ENCODE measurements around the gene SP6. TPM values are rescaled to one million over a fixed set of nuclear protein-coding genes. Genes with fewer than 3 reads are reported as not detected.
A peak's percentile ranks its signal among the peaks of the same experiment; 100 is the strongest.

SP6 gene
- total and polyA plus RNA-seq, 2 experiments from 2014 or later: 1.3 to 1.7 TPM

GRCh38 chr17:47845716-47846075 lies 5.3 kb downstream of the SP6 start:
- no peaks in the 10 kb centered on the region for H3K9me2 ChIP-seq (replicated peaks; ENCODE audit: insufficient read depth)
- H3K9me3 ChIP-seq (ENCODE audit: low read depth): no peaks in the 10 kb centered on the region
- peaks cover 38% of the 10 kb centered on the region for H3K4me1 ChIP-seq (ENCODE audit: insufficient read depth)
- no peak overlapping the region for H2AFZ ChIP-seq
- H4K20me1 ChIP-seq (ENCODE audit: insufficient read depth, poor library complexity, severe bottlenecking): no peaks in the 10 kb centered on the region
- DNase-seq (ENCODE audit: low spot score): no peak
- H3K27ac ChIP-seq: no peak overlapping the region
- H3K4me2 ChIP-seq: no peak overlapping the region
- no peak overlapping the region for H3K4me3 ChIP-seq
- H3K79me2 ChIP-seq: peaks cover 2% of the 10 kb centered on the region
- TF ChIP-seq EZH2phosphoT487 (IDR thresholded peaks at IDR 0.05; ENCODE audit: low read depth, severe bottlenecking, unreplicated experiment): no peak
- WGBS (ENCODE audit: low lambda C conversion rate, missing lambda C conversion rate): 45% methylated on average over 3 of the region's 3 CpGs
- no peaks in the 10 kb centered on the region for H3K36me3 ChIP-seq (replicated peaks; ENCODE audit: insufficient read depth, low read depth)
- H3K27me3 ChIP-seq: peaks cover 47% of the 10 kb centered on the region

GRCh38 chr17:47844814-47845715 lies 5.9 kb downstream of the SP6 start:
- H3K9me2 ChIP-seq (replicated peaks; ENCODE audit: insufficient read depth): no peaks in the 10 kb centered on the region
- no peaks in the 10 kb centered on the region for H4K20me1 ChIP-seq (ENCODE audit: insufficient read depth, poor library complexity, severe bottlenecking)
- no peaks in the 10 kb centered on the region for H3K9me3 ChIP-seq (ENCODE audit: low read depth)
- peaks cover 43% of the 10 kb centered on the region for H3K4me1 ChIP-seq (ENCODE audit: insufficient read depth)
- no peak for TF ChIP-seq EZH2phosphoT487 (IDR thresholded peaks at IDR 0.05; ENCODE audit: low read depth, severe bottlenecking, unreplicated experiment)
- peak; percentile 31 for TF ChIP-seq CTCF (IDR thresholded peaks at IDR 0.05; ENCODE audit: poor library complexity)
- no peak for TF ChIP-seq EZH2 (IDR thresholded peaks at IDR 0.05; ENCODE audit: borderline replicate concordance)
- H3K27me3 ChIP-seq: peaks cover 45% of the 10 kb centered on the region
- 69% methylated on average over 4 of the region's 4 CpGs for WGBS (ENCODE audit: low lambda C conversion rate, missing lambda C conversion rate)
- no peak overlapping the region for H3K4me2 ChIP-seq
- no peak for DNase-seq (ENCODE audit: low spot score)
- H3K27ac ChIP-seq: no peak overlapping the region
- no peaks in the 10 kb centered on the region for H3K36me3 ChIP-seq (replicated peaks; ENCODE audit: insufficient read depth, low read depth)
- no peak overlapping the region for H2AFZ ChIP-seq
- peaks cover 8% of the 10 kb centered on the region for H3K79me2 ChIP-seq
- H3K4me3 ChIP-seq: no peak overlapping the region

- Histone ChIP-seq H3K36me3 (replicated peaks; ENCODE audit: insufficient read depth, low read depth) (no peaks in the 10 kb centered on the region), H2AFZ (no peak overlapping the region), H3K4me3 (no peak overlapping the region), H4K20me1 (ENCODE audit: insufficient read depth, poor library complexity, severe bottlenecking) (no peaks in the 10 kb centered on the region), H3K9me2 (replicated peaks; ENCODE audit: insufficient read depth) (no peaks in the 10 kb centered on the region), H3K27ac (no peak overlapping the region), H3K9me3 (ENCODE audit: low read depth) (no peaks in the 10 kb centered on the region), H3K4me2 (peak overlapping the region; percentile 35), H3K27me3 (peaks cover 36% of the 10 kb centered on the region), H3K4me1 (ENCODE audit: insufficient read depth) (peaks cover 51% of the 10 kb centered on the region), H3K79me2 (peaks cover 17% of the 10 kb centered on the region)
- DNase-seq (ENCODE audit: low spot score): no peak
- 61% methylated on average over 5 of the region's 5 CpGs for WGBS (ENCODE audit: low lambda C conversion rate, missing lambda C conversion rate)
- no peak for TF ChIP-seq EZH2phosphoT487 (IDR thresholded peaks at IDR 0.05; ENCODE audit: low read depth, severe bottlenecking, unreplicated experiment)
- no peak for TF ChIP-seq EZH2 (IDR thresholded peaks at IDR 0.05; ENCODE audit: borderline replicate concordance)
- TF ChIP-seq CTCF (IDR thresholded peaks at IDR 0.05; ENCODE audit: poor library complexity): no peak
Measured at GRCh38 chr17:47844227-47844626, 6.7 kb downstream of the SP6 start.

DNA sequence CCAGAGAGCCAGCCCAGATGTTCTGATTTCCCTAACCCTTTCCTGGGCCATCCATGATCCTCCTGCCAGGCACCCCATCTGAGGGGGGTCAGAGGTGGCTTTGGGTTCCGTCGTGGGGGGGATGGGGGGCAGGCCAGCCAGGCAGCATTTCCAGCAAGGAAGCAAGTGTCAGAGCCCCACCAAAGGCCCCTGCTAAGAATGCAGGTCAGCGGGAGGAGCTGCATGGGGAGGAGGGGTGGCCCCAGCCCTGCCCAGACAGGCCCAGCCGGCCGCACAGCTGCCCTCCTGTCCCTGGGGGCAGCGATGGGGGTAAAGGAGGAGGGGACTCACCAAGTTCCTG lies 7.6 kb downstream of the SP6 start:
- peaks cover 17% of the 10 kb centered on the region for H3K79me2 ChIP-seq
- 31% methylated on average over 6 of the region's 6 CpGs for WGBS (ENCODE audit: low lambda C conversion rate, missing lambda C conversion rate)
- no peaks in the 10 kb centered on the region for H3K36me3 ChIP-seq (replicated peaks; ENCODE audit: insufficient read depth, low read depth)
- peak overlapping the region; percentile 35 for H3K4me2 ChIP-seq
- no peak overlapping the region for H3K4me3 ChIP-seq
- peaks cover 52% of the 10 kb centered on the region for H3K4me1 ChIP-seq (ENCODE audit: insufficient read depth)
- TF ChIP-seq CTCF (IDR thresholded peaks at IDR 0.05; ENCODE audit: poor library complexity) (no peak), EZH2phosphoT487 (IDR thresholded peaks at IDR 0.05; ENCODE audit: low read depth, severe bottlenecking, unreplicated experiment) (no peak)
- H3K9me2 ChIP-seq (replicated peaks; ENCODE audit: insufficient read depth): no peaks in the 10 kb centered on the region
- no peak overlapping the region for H2AFZ ChIP-seq
- H4K20me1 ChIP-seq (ENCODE audit: insufficient read depth, poor library complexity, severe bottlenecking): no peaks in the 10 kb centered on the region
- H3K27ac ChIP-seq: no peak overlapping the region
- no peak for DNase-seq (ENCODE audit: low spot score)
- peaks cover 28% of the 10 kb centered on the region for H3K27me3 ChIP-seq
- no peaks in the 10 kb centered on the region for H3K9me3 ChIP-seq (ENCODE audit: low read depth)

Data from hepatocyte (in vitro differentiated cells).